Measurements from ENCODE around the gene SLC6A13. TPM values are rescaled to one million over a fixed set of nuclear protein-coding genes. Genes with fewer than 3 reads are reported as not detected.
"Not testable (repeated sequence)": the region's sequence is repeated elsewhere in the genome, so short reads cannot be mapped to it uniquely, and the experiment has no call there.

Gene SLC6A13
- total and polyA plus RNA-seq, 2 donors from 2014 or later: 22.8 to 161 TPM

DNA sequence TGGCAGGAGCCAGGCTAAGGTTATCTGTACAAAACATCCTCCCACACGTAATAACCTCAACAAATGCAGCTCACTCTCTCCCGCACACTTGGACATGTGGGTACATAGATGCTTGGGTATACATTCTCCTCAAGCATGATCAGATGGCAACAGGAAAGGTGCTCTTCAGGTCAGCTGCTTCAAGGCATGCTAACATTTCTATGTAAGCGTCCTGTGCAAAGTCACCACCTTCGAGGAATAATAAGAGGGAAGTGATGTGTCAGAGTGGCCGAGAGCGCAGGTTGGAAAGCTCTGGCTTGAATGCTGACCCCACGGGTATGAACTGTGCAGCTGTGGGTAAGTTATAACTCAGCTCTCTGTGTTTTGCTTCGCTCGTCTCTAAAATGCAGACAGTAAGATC lies 24.5 kb downstream of the SLC6A13 start:
- DNase-seq (peak in 1 of 5 donors; percentile 23), FAIRE-seq (no peak)
- Histone ChIP-seq H3K9ac (ENCODE audit: low read length in 3 of 3) (no peak overlapping the region), H3K27me3 (ENCODE audit: control insufficient read depth, insufficient read depth, low read length) (no peaks in the 10 kb centered on the region), H3K27ac (ENCODE audit: low read depth in 2 of 2, low read length in 2 of 2) (peak overlapping the region; percentile 56 to 71), H3K4me1 (ENCODE audit: control insufficient read depth in 2 of 3, insufficient read depth in 2 of 3, low read depth in 1 of 3, low read length in 3 of 3) (peaks cover 0 to 14% (median 12%) of the 10 kb centered on the region in 3 donors), H3K36me3 (ENCODE audit: control insufficient read depth in 2 of 3, insufficient read depth in 3 of 3, low read length in 3 of 3) (peaks cover 0 to 10% (median 2%) of the 10 kb centered on the region in 3 donors), H3K4me3 (ENCODE audit: low read length in 3 of 3) (no peak overlapping the region), H3K9me3 (ENCODE audit: control insufficient read depth in 2 of 3, insufficient read depth in 1 of 3, low read length in 3 of 3) (peaks cover 0 to 3% (median 0%) of the 10 kb centered on the region in 3 donors)
- intact Hi-C loops (cut with DNase I): no loop called here
- TF ChIP-seq, protein P1, sequence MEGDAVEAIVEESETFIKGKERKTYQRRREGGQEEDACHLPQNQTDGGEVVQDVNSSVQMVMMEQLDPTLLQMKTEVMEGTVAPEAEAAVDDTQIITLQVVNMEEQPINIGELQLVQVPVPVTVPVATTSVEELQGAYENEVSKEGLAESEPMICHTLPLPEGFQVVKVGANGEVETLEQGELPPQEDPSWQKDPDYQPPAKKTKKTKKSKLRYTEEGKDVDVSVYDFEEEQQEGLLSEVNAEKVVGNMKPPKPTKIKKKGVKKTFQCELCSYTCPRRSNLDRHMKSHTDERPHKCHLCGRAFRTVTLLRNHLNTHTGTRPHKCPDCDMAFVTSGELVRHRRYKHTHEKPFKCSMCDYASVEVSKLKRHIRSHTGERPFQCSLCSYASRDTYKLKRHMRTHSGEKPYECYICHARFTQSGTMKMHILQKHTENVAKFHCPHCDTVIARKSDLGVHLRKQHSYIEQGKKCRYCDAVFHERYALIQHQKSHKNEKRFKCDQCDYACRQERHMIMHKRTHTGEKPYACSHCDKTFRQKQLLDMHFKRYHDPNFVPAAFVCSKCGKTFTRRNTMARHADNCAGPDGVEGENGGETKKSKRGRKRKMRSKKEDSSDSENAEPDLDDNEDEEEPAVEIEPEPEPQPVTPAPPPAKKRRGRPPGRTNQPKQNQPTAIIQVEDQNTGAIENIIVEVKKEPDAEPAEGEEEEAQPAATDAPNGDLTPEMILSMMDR (IDR thresholded peaks at IDR 0.05; ENCODE audit: borderline replicate concordance, extremely low read depth, insufficient read depth): no peak

- Histone ChIP-seq H3K4me3 (ENCODE audit: low read length in 3 of 3) (peak overlapping the region in 2 of 3 donors; percentile 34 to 52), H3K9me3 (ENCODE audit: control insufficient read depth in 2 of 3, insufficient read depth in 1 of 3, low read length in 3 of 3) (peaks cover 0 to 3% (median 0%) of the 10 kb centered on the region in 3 donors), H3K36me3 (ENCODE audit: control insufficient read depth in 2 of 3, insufficient read depth in 3 of 3, low read length in 3 of 3) (peaks cover 0 to 6% (median 0%) of the 10 kb centered on the region in 3 donors), H3K27ac (ENCODE audit: low read depth in 2 of 2, low read length in 2 of 2) (peak overlapping the region; percentile 56 to 71), H3K4me1 (ENCODE audit: control insufficient read depth in 2 of 3, insufficient read depth in 2 of 3, low read depth in 1 of 3, low read length in 3 of 3) (peaks cover 0 to 14% (median 12%) of the 10 kb centered on the region in 3 donors), H3K9ac (ENCODE audit: low read length in 3 of 3) (no peak overlapping the region), H3K27me3 (ENCODE audit: control insufficient read depth, insufficient read depth, low read length) (no peaks in the 10 kb centered on the region)
- DNase-seq (peak in 1 of 5 donors; percentile 24), FAIRE-seq (no peak)
- intact Hi-C loops (cut with DNase I): no loop called here
- TF ChIP-seq, protein P1 (IDR thresholded peaks at IDR 0.05; ENCODE audit: borderline replicate concordance, extremely low read depth, insufficient read depth): no peak
These were observed 25.4 kb downstream of the SLC6A13 start for GRCh38 chr12:237026-237815.

GRCh38 chr12:236445-236844 lies 26.2 kb downstream of the SLC6A13 start:
- TF ChIP-seq, protein P1 (IDR thresholded peaks at IDR 0.05; ENCODE audit: borderline replicate concordance, extremely low read depth, insufficient read depth): no peak

GRCh38 chr12:235967-236366 lies 26.7 kb downstream of the SLC6A13 start:
- H3K9ac ChIP-seq (ENCODE audit: low read length in 3 of 3); DNase-seq; H3K27me3 ChIP-seq (ENCODE audit: control insufficient read depth, insufficient read depth, low read length); H3K9me3 ChIP-seq (ENCODE audit: control insufficient read depth in 2 of 3, insufficient read depth in 1 of 3, low read length in 3 of 3); intact Hi-C loops (cut with DNase I); H3K4me3 ChIP-seq (ENCODE audit: low read length in 3 of 3); FAIRE-seq: not testable (repeated sequence)
- Histone ChIP-seq H3K27ac (ENCODE audit: low read depth in 2 of 2, low read length in 2 of 2) (peak overlapping the region in 1 of 2 donors; percentile 56), H3K4me1 (ENCODE audit: control insufficient read depth in 2 of 3, insufficient read depth in 2 of 3, low read depth in 1 of 3, low read length in 3 of 3) (peaks cover 0 to 14% (median 12%) of the 10 kb centered on the region in 3 donors), H3K36me3 (ENCODE audit: control insufficient read depth in 2 of 3, insufficient read depth in 3 of 3, low read length in 3 of 3) (peaks cover 0 to 14% (median 0%) of the 10 kb centered on the region in 3 donors)

More at GRCh38 chr12:236445-236844, 26.2 kb downstream of the SLC6A13 start:
- Histone ChIP-seq H3K27me3 (ENCODE audit: control insufficient read depth, insufficient read depth, low read length) (no peaks in the 10 kb centered on the region), H3K4me1 (ENCODE audit: control insufficient read depth in 2 of 3, insufficient read depth in 2 of 3, low read depth in 1 of 3, low read length in 3 of 3) (peaks cover 0 to 14% (median 12%) of the 10 kb centered on the region in 3 donors), H3K9ac (ENCODE audit: low read length in 3 of 3) (no peak overlapping the region), H3K27ac (ENCODE audit: low read depth in 2 of 2, low read length in 2 of 2) (peak overlapping the region; percentile 56 to 71), H3K4me3 (ENCODE audit: low read length in 3 of 3) (peak overlapping the region in 1 of 3 donors; percentile 52), H3K36me3 (ENCODE audit: control insufficient read depth in 2 of 3, insufficient read depth in 3 of 3, low read length in 3 of 3) (peaks cover 0 to 13% (median 0%) of the 10 kb centered on the region in 3 donors), H3K9me3 (ENCODE audit: control insufficient read depth in 2 of 3, insufficient read depth in 1 of 3, low read length in 3 of 3) (peaks cover 0 to 3% (median 0%) of the 10 kb centered on the region in 3 donors)
- no peak for FAIRE-seq
- intact Hi-C loops (cut with DNase I): no loop called here
- DNase-seq: no peak
